ENCODE measurements around the gene SMIM24. TPM values are rescaled to one million over a fixed set of nuclear protein-coding genes. Genes with fewer than 3 reads are reported as not detected.

The SMIM24 gene
- total and polyA plus RNA-seq, 9 of the 15 experiments (the other 6 are each of a cell fraction or from before 2014, with no cell fraction given), result 0.45 to 12.3 (median 1.4) TPM; not detected in 1

DNA sequence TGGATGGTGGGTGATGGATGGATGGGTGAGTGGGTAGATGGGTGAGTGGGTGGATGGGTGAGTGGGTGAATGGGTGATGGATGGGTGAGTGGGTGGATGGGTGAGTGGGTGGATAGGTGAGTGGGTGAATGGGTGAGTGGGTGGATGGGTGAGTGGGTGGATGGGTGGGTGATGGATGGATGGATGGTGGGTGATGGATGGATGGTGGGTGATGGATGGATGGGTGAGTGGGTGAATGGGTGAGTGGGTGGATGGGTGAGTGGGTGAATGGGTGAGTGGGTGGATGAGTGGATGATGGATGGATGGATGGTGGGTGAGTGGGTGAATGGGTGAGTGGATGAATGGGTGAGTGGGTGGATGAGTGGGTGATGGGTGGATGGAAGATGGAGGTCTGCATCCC, 2.8 kb downstream of the SMIM24 start (continued):
- no peak for TF ChIP-seq HCFC1 (IDR thresholded peaks at IDR 0.05; ENCODE audit: low read depth, low read length)
- no peak for TF ChIP-seq ZNF551 (CRISPR knock-in tag; IDR thresholded peaks at IDR 0.05)
- TF ChIP-seq EGR1 (conservative IDR thresholded peaks at IDR 0.05), result peak; percentile 95
- no peak for TF ChIP-seq ZC3H8 (IDR thresholded peaks at IDR 0.05)
- no peak for TF ChIP-seq SFPQ (IDR thresholded peaks at IDR 0.05; ENCODE audit: low read depth, low read length)
- TF ChIP-seq ZNF124 (CRISPR knock-in tag; IDR thresholded peaks at IDR 0.05), result no peak
- no peak for TF ChIP-seq ELF1 (tag; IDR thresholded peaks at IDR 0.05)
- no peak for TF ChIP-seq CREBBP (IDR thresholded peaks at IDR 0.05; ENCODE audit: low read depth, low read length)
- TF ChIP-seq MBD1 (CRISPR knock-in tag; IDR thresholded peaks at IDR 0.05), result no peak
- peak; percentile 55; the same call in 1 of the 2 replicates for TF ChIP-seq MTA1 (IDR thresholded peaks at IDR 0.05; ENCODE audit: borderline replicate concordance)
- TF ChIP-seq MYC (IDR thresholded peaks at IDR 0.05; ENCODE audit: low read depth, low read length), result no peak
- no peak for TF ChIP-seq MYC (CRISPR knock-in tag; IDR thresholded peaks at IDR 0.05; ENCODE audit: borderline replicate concordance, low read depth)
- TF ChIP-seq CREM (IDR thresholded peaks at IDR 0.05; ENCODE audit: low read depth), result no peak
- TF ChIP-seq MTA2 (IDR thresholded peaks at IDR 0.05; ENCODE audit: low read depth), result peak; percentile 57
- TF ChIP-seq ZBTB2 (IDR thresholded peaks at IDR 0.05), result peak; percentile 85
- no peak for TF ChIP-seq BRCA1 (IDR thresholded peaks at IDR 0.05)
- no peak for TF ChIP-seq BRCA1 (CRISPR knock-in tag; IDR thresholded peaks at IDR 0.05)
- TF ChIP-seq ELF4 (CRISPR knock-in tag; IDR thresholded peaks at IDR 0.05), result no peak
- TF ChIP-seq ZNF764 (CRISPR knock-in tag; IDR thresholded peaks at IDR 0.05; ENCODE audit: low read depth), result no peak
- TF ChIP-seq NELFE (IDR thresholded peaks at IDR 0.05; ENCODE audit: insufficient read depth, insufficient read length), result no peak
- TF ChIP-seq FOXJ2 (tag; IDR thresholded peaks at IDR 0.05), result no peak
- TF ChIP-seq NR3C1 (CRISPR knock-in tag; IDR thresholded peaks at IDR 0.05), result no peak
- TF ChIP-seq HNRNPL (IDR thresholded peaks at IDR 0.05; ENCODE audit: low read depth, low read length), result 0 out of 2 replicates have a peak, but pooled peaks have one; percentile 0
- TF ChIP-seq NCOA6 (IDR thresholded peaks at IDR 0.05), result no peak
- TF ChIP-seq KLF1 (tag; IDR thresholded peaks at IDR 0.05), result no peak
